Inflammatory macrophage treated with lipopolysaccharide for 1 hour (primary cell): Measurements from ENCODE around the gene GATA2.

ENCODE experiments used
- DNase-seq, 2 donors: peaks; one replicate each; pipeline ENCODE4 v3.0.0-alpha.2; 2020 to 2022

Gene GATA2

DNA sequence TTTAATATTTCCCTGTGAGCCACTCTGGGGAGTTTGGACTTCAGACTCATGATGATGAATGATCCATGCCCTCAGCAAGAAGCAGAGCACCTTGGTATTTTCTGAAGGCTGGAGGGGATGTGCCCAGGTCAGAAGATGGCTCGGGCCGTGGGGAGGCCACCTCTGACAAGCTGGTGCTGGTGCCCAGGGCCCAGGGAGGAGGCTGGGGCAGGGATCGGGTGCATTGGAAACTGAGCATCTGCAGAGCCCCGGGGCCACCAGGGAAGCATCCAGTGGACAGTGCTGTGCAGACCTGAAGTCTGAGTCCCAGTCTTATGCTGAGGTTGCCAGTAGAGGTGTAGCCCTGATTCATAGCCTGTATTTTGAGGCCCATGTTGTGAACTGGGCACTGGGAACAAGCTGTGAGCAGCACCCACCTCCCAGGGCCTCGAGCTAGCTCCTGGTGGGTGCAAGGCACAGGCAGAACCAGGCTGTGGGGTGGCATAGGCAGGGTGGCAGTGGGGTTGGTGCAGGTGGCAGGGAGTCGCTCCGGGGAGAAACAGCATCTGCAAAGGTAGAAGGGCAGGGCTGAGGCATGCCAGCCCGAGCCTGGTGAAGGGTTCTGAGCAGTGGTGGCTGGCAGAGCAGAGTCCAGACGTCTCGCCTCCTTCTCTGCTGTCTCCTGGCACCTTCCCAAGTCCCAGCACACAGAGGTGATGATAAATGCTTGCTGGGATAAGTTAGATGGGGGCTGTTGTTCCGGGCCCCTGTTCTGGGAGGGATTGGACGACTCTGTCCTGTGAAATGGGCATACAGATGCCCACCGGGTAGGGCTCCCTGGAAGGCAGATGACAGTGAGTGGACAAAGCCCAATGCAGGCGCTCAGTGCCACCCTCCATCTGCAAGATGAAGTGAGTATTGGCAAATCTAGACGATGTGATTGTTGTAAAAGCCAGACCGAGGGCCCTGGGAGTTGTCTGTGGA, 36.9 kb downstream of the GATA2 start:
- no peak for DNase-seq

DNA sequence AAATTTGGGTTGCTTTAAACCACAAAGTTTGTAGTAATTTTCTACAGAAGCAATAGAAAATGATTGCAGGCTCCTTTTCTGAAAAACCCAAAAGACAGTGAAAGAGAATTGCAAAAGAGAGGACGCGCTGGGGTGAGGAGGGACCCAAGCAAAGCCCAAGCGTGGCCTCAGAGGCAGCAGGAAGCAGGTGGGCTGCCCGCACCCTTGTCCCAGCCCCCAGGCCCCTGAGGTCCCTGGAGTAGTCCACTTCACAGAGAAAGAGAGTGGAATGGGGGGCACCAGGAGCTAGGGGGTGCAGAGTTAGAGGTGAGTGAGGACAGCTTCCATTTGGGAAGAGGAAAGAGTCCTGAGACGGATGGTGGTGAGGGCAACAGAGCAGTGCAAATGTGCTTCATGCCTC, 37.9 kb downstream of the GATA2 start:
- no peak for DNase-seq

DNA sequence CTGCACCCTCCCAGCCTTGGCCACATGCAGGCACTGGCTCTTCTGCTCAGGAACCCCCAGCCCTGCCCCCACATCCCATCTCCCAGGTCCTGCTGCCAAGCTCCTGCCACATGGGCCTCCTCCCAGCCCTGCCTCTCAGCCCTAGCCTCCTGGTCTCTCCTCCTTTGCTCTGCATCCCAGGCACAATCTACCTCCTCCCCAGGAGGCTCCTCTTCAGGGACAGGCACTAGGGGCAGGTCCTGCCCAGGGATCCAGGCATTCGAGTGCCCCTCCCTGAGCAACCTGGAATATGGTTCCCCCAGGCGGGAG, 38.7 kb downstream of the GATA2 start:
- DNase-seq = no peak

DNA sequence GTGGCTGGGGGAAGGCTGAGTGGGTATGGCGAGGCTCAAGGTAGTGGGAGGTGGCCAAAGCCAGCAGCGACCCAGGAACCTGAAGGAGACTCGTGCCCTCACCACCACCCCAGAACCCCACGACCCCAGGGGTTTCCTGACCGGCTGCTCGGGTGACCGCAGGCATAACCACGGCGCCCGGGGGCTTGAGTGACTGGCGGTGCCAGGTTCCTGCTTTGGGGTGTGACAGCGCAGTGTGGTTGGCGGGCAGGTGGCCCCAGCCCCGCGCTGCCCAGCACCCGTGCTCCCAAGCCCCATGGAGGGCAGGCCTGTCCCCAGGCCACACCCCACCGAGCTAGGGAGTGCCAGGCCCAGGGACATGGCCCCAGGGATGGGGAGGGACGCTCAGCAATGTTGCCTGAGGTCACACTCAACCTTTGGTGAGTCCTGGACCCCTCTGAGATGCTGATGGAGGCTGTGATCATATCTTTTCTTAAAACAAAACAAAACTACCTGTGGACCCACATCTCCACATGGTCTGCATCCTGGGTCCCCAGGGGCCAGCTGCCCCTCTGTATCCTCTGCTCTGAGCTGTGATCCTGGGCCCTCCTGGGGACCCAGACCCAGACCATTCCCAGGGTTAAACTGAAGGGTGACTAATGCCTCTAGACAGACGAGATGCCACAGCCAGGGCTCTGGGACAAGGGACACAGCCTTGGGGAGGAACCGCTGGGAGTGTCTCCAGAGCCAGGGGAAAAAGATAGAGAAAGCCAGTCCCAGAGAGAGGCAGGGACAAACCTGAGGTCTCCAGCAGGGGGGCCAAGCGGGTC, 39.3 kb downstream of the GATA2 start:
- DNase-seq = no peak

DNA sequence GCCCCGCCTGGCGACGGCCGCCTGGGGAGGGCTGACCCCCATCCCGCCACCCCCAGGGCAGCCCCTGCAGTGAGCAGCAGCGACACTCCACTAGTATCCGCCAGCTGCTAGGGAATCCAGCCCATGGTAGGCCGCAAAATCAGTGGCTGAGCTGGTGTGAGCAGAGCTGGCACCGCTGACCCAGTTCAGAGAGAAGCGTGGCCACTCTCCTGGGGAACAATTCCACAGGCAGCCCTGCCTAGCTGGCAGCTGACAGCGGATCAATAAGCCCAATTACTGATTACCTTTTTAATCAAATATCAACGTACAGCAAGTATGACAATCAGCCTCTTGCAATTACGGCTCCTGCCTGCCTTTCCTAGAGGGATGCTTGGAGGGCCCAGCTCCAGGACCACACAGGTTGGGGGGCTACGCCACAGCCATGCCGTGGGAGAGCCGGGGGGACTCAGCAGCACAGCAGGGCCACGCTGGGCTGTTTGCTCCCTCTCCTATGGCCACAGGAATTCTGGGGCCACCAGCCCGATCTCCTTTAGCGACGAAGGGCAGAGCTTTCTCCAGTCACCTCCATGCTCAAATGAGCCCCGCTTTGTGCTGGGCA, 40.2 kb downstream of the GATA2 start:
- DNase-seq = no peak

DNA sequence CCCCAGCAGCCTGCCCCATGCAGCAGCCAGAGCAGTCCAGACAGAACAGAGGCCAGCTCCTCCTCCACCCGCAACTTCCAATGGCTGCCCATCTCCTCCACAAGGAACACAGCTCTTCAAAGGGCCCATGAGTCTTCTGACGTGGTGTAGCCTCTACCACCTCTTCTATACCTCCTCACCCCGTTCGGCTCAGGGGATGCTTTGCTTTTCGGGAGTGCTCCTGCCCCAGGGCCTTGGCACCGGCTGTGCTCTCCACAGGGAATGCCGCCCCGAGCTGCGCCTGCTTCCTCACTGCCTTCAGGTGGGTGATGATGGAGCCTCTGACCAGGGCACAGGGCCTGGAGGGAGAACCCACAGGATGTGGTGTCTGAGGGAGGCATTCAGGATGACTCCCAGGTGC, 40.9 kb downstream of the GATA2 start:
- no peak for DNase-seq

DNA sequence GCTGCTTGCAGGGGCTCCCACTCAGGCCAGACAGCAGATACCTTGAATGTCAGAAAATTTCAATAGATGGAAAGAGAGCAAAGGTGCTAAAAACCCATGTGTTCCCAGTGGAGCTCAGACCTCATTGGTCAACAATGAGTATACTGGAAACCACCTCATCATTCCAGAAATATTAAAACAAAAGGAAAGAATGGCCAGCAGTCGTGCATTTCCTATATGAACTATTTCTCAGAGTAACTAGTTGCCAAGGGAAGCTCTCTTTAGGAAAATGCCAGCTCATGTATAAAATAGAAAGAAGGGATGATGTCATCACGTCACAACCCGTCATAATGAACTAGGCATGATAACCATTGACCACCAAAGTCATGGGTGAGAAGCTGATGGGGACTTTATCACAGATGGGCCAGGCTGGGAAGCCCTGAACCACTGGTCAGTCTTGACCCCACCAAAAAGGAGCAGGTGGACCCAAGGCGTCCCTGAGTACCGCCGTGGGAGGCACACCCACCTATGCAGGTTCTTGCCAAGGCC, 43.8 kb downstream of the GATA2 start:
- peak in 1 of 2 donors; percentile 1 for DNase-seq

DNA sequence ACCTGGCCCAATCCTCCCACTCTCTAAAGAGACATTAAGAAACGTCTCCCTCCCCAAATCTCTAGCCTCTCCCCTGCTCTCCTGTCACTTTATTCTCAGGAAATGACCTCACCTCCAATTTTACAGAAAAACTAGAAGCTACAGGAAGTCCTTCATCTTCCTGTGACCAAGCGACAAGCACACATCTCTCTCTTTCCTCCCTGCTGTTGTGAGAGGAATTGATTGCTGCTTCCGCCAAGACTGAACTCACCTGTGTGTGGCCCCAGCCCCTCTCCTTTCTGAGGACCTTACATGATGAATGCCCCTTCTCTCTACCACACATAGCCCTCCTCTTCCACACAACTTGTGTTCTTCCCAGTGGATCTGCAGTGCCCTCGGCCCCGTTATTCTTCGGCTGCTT, 44.5 kb downstream of the GATA2 start:
- no peak for DNase-seq

DNA sequence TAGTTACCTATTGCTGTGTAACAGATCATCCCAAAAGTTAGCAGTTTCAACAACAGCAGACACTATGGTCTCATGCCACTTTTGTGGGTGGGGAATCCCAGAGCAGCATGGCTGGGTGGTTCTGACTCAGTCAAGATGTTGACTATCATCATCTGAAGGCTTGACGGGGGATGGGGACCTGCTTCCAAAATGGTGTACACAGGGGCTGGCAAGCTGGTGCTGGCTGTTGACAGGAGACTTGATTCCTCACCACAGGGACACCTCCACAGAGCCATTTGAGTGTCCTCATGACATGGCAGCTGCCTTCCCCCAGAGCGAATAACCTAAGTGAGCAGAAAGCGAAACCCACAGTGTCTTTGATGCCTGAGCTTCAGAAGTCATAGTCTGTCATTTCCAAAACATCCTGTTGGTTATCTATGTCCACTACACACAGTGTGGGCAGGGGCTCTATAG, 45.4 kb downstream of the GATA2 start:
- DNase-seq = peak; percentile 41 to 76

DNA sequence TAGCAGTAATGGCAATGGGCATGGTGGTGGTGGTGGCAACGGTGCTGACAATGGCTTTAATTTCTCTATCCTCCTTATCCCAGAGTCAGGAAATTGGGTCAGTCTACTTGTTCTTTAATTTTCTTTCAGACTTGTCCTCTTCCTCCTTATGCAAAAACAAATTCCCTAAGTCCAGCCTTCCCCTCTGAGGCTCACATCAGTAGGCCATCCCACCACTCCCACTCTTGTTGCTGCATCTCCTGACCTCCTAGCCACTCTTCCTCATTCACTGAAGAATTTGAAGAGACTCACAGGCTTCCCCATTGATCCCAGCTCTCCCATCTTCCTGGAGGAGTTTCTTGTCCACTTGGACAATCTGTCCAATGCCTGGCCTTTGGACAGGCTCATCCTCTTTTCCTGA, 46.2 kb downstream of the GATA2 start:
- peak; percentile 38 to 72 for DNase-seq

DNA sequence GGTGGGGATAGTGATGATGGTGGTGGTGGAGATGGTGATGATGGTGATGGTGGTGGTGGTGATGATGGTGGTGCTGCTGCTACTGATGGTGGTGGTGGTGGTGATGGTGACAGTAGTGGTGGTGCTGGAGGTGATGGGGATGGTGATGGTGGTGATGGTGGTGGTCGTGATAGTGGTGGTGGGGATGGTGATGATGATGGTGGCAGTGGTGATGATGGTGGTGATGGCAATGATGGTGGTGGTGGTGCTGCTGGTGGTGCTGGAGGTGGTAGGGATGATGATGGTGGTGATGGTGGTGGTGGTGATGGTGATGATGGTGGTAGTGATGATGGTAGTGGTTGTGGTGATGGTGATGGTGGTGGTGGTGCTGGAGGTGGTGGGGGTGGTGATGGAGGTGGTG, 47.6 kb downstream of the GATA2 start:
- no peak for DNase-seq

DNA sequence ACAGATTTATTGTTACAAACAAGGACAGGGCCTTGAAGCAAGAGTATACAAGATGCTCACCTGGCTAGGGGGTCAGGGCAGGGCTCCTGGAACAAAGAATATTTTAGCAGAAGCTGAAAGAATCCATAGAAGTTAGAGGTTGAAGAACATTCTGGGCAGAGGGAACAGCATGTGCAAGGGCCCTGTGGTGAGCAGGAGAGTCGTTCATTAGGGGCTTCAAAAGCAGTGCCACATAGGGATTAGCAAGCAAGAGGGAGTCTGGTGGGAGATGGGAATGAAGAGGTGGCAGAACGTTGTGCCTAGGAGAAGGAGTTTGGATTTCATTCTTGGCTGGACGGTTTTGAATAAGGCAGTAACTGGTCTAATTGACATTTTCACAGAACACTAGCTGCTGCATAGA, 49.2 kb downstream of the GATA2 start:
- DNase-seq = no peak

DNA sequence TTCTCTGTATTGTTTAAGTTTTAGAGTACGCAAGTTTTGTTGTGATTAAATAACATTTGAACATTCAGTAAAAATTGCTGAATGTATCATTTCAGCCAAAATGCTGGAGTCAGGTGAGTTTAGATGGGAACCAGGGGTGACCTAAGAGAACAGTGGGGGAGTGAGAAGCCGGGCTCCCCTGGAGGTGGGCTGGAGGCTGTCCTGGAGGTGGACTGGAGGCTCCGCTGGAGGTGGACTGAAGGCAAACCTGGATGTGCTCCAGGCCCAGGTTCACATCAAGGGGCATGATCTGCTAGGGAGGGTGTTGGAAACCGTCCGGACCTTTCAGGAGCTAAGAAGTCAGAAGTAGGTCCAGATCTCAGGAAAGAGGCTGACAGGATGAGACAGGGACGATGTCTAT, 50.1 kb downstream of the GATA2 start:
- DNase-seq = no peak

DNA sequence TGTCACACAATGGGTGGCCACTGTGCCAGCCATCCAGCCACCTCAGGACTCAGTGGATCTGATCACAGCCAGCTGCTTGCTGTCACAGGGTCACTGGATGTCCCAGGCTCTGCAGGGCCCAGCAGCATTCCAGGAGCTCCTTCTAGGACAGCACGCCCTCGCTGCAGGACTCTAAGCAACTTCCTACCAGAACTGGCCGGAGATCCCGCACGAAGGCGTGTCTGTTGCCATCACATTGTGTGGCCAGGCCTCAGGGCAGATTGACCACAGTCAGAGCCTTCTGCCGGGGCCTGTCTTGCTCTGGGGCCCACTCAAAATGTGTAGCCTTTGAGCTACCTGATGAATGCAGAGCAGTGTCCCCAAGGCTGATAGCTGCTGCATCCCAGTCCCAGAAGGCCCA, 50.9 kb downstream of the GATA2 start:
- DNase-seq = no peak

DNA sequence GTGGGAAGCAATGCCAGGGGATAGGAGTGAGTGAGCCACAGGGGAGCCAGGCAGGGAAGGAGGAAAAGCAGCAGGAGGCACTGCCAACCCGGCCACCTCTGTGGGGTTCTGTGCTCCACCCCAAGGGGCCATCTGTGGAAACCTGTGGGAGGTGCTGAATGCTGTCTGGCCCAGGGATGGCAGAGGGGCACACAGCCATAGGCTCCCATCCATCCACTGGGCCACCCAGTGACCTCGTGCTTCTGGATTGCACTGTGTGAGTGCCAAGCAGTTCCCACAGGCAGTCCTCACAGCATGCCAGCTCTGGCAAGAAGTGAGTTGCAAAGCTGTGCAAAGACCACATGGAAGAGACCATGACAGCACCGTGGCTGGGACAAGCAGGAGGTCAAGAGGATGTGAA, 53.8 kb downstream of the GATA2 start:
- DNase-seq = no peak

DNA sequence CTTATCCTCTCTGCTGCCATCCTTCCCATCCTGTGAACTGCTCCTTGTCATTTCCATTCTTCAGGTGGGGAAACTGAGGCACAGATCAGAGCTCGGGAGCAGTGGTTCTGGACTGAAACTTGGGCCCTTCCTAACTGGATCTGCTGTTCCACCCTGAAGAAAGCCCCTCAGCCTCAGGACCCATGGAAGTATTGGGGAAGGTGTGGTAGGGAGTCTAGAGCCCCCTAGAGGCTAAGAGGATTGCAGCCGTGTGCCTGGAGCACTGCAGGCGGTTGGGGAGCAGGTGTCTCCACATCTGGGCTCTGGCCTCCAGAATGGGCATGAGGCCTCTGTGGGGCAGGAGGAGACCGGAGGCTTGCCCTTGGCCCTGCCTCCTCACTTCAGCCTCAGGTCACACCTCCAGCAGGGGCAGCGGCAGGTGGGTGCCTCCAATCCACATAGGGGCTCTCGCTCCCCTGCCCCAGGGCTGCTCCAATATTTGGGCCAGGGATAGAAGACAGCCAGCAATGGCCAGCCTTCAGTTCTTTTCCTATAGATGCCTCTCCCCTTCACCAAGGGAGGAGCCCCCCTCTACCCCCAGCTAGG, 54.4 kb downstream of the GATA2 start:
- DNase-seq = peak in 1 of 2 donors; percentile 7

DNA sequence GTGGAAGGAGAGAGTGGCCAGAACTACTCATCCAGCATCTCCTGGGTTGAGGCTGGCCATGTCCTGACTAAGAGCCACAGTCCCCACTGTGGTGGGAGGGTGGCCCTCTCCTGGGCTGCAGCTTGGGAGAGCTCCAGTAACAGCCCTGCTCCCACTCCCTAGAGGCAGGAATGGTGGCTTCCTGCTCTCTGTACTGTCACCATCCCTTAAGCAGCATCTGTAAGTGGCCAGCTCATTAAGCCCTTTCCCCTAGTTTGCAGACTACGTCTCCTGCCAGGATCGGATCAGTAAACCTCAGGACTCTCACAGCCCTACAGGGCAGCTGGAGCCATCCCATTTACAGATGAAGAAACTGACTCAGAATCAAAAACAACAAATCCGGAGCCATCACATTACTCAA, 56.8 kb downstream of the GATA2 start:
- DNase-seq = no peak

DNA sequence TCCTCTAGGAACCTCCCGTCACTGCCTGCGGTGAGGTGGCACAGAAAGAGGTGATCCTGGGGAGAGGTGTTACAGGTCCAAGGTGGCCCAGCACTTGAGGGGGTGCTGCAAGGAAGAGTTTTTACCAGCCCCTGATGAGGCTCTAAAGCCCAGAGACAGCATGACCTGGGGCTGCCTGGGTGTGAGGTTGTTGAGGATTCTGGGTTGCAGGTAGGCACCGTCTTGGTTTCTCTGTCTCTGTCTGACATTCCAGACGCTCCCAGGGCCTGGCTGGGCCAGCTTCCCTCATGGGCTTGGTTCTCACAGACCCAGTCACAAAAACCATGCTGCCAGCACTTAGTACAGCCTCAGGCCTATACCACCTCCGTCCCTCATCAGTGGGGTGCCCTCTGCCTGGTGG, 57.4 kb downstream of the GATA2 start:
- DNase-seq = no peak

DNA sequence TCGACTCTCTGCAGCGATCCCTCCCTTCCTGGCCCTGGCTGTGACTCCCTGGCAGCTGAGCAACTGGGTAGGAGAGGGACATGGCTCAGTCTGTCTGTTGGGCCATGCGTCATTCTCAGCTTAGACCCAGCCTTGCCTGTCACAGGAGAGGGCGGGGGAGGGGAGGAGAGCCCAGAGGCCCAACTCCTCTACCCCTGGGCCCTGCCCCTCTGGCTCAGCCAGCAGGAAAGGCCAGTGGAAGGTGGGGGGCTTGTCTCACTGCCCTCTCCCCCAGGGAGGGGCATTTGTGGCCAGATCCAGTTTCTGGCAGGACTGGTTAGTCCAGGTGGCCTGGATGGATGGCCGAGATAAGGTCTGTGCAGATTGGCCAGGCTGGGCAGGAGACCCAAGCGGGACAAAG, 57.9 kb downstream of the GATA2 start:
- DNase-seq = no peak

DNA sequence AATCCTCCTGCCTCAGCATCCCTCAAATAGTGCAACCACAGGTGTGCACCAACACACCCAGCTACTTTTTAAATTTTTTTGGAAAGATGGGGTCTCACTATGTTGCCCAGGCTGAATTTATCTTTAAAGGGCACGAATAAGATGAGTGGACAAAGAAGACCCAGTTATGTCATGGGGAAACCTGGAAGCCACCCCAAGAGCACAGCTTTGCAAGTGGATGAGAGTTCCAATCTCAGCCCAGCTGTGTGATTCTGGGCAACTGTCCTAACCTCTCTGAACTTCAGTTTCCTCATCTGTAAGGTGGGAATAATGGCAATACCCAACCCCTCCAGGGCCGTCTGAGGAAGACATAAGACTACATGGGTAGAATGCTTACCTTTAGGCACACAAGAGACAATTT, 58.5 kb downstream of the GATA2 start:
- DNase-seq = no peak

DNA sequence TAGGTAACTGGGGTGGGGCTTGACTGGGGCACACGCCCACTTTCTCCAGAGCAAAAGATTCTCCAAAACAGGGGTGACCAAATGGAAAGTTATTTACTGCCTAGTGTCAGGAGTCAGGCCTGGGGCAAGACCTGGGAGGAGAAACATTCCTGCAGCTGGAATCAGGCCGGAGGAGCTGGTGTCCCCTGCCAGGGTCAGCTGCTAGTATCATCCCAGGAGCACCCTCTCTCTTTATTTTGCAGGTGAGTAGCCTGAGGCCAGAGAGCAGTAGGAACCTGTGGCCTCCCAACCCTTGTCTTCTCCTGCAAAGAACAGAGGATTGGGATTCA, 59.2 kb downstream of the GATA2 start:
- no peak for DNase-seq

DNA sequence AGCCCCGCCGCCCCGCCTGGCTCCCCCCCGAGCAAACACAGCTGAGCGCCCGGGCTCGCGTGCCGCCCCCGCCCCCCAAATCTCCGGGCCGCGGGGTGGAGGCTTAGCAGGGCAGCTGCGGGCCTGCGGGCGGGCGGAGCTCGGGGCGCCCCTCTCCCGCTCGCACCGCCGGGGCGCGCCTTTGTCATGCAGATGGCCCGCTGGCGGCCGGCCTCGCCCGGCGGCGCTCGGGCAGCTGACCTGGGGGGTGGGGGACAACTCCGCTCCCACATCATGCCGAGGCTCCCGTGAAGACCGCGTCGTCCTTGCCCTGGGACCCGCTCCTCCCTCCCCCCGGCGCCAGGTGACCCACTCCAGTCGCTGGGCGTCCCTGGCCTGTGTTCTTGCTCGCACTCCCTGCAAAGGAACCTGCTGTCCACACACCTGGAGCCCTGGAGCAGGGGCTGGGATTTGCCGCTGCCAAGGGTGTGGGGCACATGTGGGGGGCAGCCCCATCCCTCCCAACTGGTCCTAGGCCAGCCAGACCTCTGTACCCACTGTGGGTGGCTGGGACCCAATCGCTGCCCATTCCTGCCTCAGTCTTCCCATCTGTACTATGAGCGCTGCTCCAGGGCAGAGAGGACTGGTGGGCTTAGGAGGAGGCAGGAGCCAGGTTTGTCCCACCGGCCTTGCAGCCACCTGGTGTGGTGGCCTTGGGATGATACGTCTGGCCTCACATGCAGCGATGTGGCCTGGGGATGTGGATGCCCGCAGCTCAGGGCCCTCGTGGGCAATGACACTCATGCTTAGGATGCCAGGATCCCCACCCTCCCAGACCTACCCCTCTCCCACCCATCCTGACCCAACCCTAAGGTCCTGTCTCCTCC, 59.8 kb downstream of the GATA2 start:
- no peak for DNase-seq
